ENCODE results near the gene SYS1.

Gene SYS1

GRCh38 chr20:45387274-45387673 lies 24.3 kb downstream of the SYS1 start:
- H3F3A ChIP-seq (ENCODE audit: insufficient read depth, low read length): no peaks in the 10 kb centered on the region
- H3K4me1 ChIP-seq (ENCODE audit: insufficient read depth, low read length, severe bottlenecking): no peaks in the 10 kb centered on the region
- H3K9ac ChIP-seq (ENCODE audit: low read length): no peak overlapping the region
- no peaks in the 10 kb centered on the region for H4K20me1 ChIP-seq (ENCODE audit: insufficient read depth, low read length)
- no peaks in the 10 kb centered on the region for H3K27me3 ChIP-seq (ENCODE audit: insufficient read depth, low read length)
- H3K9me3 ChIP-seq (ENCODE audit: low read length): no peaks in the 10 kb centered on the region
- TF ChIP-seq EZH2 (IDR thresholded peaks at IDR 0.05; ENCODE audit: borderline replicate concordance, low read length): no peak
- no peak for TF ChIP-seq CTCF (IDR thresholded peaks at IDR 0.05; ENCODE audit: low read length)
- H3K9me2 ChIP-seq (ENCODE audit: low read depth, low read length): no peaks in the 10 kb centered on the region
- no peak overlapping the region for H2AFZ ChIP-seq (ENCODE audit: low read length)
- no peak overlapping the region for H3K4me2 ChIP-seq (ENCODE audit: low read length)
- no peak overlapping the region for H3K27ac ChIP-seq (ENCODE audit: low read depth, low read length, poor library complexity, severe bottlenecking)
- no peak overlapping the region for H3K4me3 ChIP-seq (ENCODE audit: low read depth, low read length, poor library complexity, severe bottlenecking)
- no peaks in the 10 kb centered on the region for H3K79me2 ChIP-seq (ENCODE audit: insufficient read depth, low read length)
- H3K36me3 ChIP-seq (ENCODE audit: insufficient read depth, low read length): no peaks in the 10 kb centered on the region

DNA sequence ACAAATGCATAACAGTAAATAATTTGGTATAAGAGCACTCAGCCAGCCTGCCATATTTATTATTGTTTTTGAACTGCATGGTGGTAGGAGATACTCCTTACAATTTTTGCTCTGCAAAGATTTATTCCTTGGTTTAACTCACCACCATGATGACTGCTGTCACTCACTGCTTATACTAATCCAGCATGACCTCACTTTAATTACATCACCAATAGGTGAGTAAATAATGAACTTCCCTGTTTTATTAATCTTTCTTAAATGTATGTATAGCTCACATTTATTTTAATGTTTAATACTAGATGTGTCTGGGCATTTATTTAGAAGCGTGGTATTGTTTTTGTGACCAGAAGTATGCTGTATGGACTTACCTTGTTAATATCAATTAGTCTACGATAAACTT lies 28.0 kb downstream of the SYS1 start:
- no peak for TF ChIP-seq CTCF (IDR thresholded peaks at IDR 0.05; ENCODE audit: low read length)
- H3K9me2 ChIP-seq (ENCODE audit: low read depth, low read length): no peaks in the 10 kb centered on the region

GRCh38 chr20:45391559-45391958 lies 28.6 kb downstream of the SYS1 start:
- H3K4me2 ChIP-seq (ENCODE audit: low read length): no peak overlapping the region
- H3K27me3 ChIP-seq (ENCODE audit: insufficient read depth, low read length): no peaks in the 10 kb centered on the region
- no peak for TF ChIP-seq CTCF (IDR thresholded peaks at IDR 0.05; ENCODE audit: low read length)
- TF ChIP-seq EZH2 (IDR thresholded peaks at IDR 0.05; ENCODE audit: borderline replicate concordance, low read length): no peak
- no peaks in the 10 kb centered on the region; the same call in 1 of the 2 replicates for H3K36me3 ChIP-seq (ENCODE audit: insufficient read depth, low read length)
- H3K9ac ChIP-seq (ENCODE audit: low read length): no peak overlapping the region
- H3K27ac ChIP-seq (ENCODE audit: low read depth, low read length, poor library complexity, severe bottlenecking): no peak overlapping the region
- H3K9me3 ChIP-seq (ENCODE audit: low read length): no peaks in the 10 kb centered on the region
- no peaks in the 10 kb centered on the region for H3K4me1 ChIP-seq (ENCODE audit: insufficient read depth, low read length, severe bottlenecking)
- H3K9me2 ChIP-seq (ENCODE audit: low read depth, low read length): no peaks in the 10 kb centered on the region
- H3K4me3 ChIP-seq (ENCODE audit: low read depth, low read length, poor library complexity, severe bottlenecking): no peak overlapping the region
- no peak overlapping the region for H2AFZ ChIP-seq (ENCODE audit: low read length)
- H4K20me1 ChIP-seq (ENCODE audit: insufficient read depth, low read length): no peaks in the 10 kb centered on the region
- no peaks in the 10 kb centered on the region for H3K79me2 ChIP-seq (ENCODE audit: insufficient read depth, low read length)
- no peaks in the 10 kb centered on the region for H3F3A ChIP-seq (ENCODE audit: insufficient read depth, low read length)

More for the DNA sequence above, 28.0 kb downstream of the SYS1 start:
- H3K27me3 ChIP-seq (ENCODE audit: insufficient read depth, low read length): no peaks in the 10 kb centered on the region
- no peaks in the 10 kb centered on the region for H3F3A ChIP-seq (ENCODE audit: insufficient read depth, low read length)
- H3K27ac ChIP-seq (ENCODE audit: low read depth, low read length, poor library complexity, severe bottlenecking): no peak overlapping the region
- H3K4me1 ChIP-seq (ENCODE audit: insufficient read depth, low read length, severe bottlenecking): no peaks in the 10 kb centered on the region
- H3K36me3 ChIP-seq (ENCODE audit: insufficient read depth, low read length): no peaks in the 10 kb centered on the region; the same call in 1 of the 2 replicates
- no peaks in the 10 kb centered on the region for H3K9me3 ChIP-seq (ENCODE audit: low read length)
- no peaks in the 10 kb centered on the region for H3K79me2 ChIP-seq (ENCODE audit: insufficient read depth, low read length)
- no peak overlapping the region for H3K4me2 ChIP-seq (ENCODE audit: low read length)
- H2AFZ ChIP-seq (ENCODE audit: low read length): no peak overlapping the region
- no peaks in the 10 kb centered on the region for H4K20me1 ChIP-seq (ENCODE audit: insufficient read depth, low read length)
- H3K4me3 ChIP-seq (ENCODE audit: low read depth, low read length, poor library complexity, severe bottlenecking): no peak overlapping the region
- no peak overlapping the region for H3K9ac ChIP-seq (ENCODE audit: low read length)

All from OCI-LY1 (cell line).